ENCODE results near the gene DYNLT5.
"Not testable (repeated sequence)": the region's sequence is repeated elsewhere in the genome, so short reads cannot be mapped to it uniquely, and the experiment has no call there.

DYNLT5 gene

DNA sequence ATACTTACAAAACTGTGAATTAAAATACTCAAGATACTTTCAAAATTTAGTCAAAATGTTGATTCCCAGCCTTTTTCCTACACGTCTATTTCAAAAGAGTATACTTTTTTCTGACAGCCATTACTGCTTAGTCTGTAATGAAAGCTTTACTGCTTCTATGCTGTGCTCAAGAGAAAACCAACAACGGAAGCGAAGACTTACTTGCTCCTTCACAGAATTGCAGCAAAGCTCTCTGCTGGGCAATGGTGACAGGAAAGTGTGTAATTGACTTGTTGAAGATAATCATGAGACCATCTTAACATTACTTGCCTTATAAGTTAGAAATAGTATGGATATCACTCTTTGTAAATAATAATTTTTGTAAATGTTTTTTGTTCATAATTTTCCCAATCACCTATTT lies 1.7 kb upstream of the DYNLT5 start:
- DNase-seq (ENCODE audit: low spot score) = no peak

DNA sequence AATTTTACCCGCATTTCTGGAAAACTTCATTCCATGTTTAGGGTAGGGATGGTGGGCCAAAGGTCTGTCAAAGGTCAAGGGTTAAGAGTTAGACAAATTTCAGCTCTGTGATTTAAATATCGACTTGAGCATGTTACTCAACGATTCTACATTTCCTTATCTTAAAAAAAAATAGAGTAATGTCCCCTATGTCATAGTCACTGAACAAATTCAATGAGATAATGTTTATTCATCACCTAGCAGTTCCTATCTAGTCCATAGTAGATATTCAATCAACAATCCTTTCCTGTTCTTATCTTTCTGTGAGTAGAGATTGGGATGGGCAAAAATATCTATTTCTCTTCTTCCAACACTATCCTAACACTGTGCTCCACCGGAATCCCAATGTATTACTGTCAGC lies 1.1 kb upstream of the DYNLT5 start:
- DNase-seq (ENCODE audit: low spot score) = no peak

DNA sequence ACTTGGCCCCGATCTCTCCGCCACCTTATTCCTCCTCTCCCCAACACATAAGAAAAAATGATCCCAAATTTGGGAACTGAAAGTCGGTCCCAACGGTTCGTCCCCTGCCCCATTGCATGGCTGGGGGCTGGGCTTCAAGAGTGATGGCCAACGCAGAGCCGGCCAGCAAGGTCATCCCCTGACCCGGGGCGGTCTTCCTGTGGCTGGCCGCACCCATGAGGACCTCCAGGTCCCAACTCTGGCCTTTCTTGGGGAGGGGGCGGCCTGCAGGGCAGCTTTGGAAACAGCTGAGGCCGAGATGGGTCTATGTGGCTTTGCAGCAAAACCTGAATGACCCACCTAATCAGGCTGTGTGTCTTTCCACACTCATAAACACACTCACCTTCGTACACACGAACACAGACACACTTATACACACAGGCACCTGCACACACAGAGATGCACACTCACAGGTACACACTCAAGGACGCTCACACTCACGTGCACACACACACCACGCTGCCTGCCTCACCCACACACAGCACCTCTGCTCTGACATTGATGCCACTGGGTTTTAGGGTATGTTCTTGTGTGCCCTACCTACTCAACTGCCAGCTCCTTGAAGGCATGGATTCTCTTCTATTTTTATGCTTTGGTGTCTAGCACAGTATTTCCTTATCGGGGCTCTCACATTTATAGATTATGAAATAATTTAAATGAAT lies 562 bp downstream of the DYNLT5 start:
- DNase-seq (ENCODE audit: low spot score) = no peak

DNA sequence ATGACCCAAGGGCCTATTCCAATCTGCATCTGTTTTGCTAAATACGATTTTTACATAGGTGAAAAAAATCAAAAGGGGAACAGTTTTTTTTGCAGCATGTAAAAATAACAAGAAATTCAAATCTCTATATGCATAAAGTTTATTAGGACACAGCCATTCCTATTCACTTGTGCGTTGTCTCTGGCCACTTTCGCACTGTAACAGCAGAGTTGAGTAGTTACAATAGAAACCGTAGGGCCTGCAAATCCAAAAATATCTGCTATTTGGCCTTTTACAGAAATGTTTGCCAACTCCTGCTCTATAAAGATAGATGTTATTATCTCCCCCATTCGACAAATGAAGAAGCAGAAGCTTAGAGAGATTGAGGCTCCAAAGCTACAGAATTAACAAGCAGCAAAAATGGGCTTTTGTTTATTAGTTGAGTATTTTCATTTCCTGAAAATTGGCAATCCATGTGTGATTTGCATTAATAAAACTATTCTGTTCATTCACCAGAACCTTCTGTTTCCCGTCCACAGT lies 5.5 kb downstream of the DYNLT5 start:
- DNase-seq (ENCODE audit: low spot score) = no peak

DNA sequence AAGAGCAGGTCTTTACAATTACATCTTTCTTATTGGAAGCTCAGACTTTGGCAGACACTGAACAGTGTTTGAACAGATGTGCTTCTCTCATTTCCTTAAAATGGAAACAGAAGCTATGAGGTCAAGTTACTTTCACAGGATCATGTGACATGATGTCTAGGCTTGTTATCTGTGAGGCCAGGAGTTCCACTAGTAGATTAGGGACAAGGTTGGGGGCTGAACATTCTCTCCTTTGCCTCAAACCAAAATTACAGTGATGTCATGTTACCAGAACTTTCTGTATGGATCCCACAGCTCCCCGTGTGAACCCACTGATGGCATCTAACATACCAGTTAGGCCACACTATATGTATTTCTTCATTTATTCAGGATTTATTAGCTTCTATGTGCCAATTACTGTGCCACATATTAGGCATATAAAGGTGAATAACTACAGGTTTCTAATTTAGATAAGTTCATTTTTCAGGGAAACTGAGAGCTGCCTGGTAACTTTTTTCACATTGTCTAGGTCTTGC lies 6.0 kb downstream of the DYNLT5 start:
- peak; percentile 28 for DNase-seq (ENCODE audit: low spot score)

DNA sequence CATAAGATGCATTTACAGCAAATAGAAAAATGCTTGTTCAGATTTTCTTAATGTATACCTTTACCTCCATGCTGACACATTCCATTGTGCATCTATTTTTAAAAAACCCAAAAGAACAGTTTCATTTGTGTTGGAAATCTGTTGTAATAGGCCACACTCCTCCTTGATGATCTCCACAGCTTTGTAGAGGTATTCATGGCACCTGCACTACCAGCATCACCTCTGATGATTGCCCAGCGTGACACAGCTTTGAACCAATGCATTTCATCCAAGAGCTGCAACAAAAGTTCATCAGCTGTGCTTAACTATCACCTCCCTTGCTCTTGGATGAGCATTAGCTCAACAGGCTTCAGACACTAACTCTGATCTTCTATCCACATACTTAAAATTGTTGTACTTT lies 8.2 kb downstream of the DYNLT5 start:
- no peak for DNase-seq (ENCODE audit: low spot score)

DNA sequence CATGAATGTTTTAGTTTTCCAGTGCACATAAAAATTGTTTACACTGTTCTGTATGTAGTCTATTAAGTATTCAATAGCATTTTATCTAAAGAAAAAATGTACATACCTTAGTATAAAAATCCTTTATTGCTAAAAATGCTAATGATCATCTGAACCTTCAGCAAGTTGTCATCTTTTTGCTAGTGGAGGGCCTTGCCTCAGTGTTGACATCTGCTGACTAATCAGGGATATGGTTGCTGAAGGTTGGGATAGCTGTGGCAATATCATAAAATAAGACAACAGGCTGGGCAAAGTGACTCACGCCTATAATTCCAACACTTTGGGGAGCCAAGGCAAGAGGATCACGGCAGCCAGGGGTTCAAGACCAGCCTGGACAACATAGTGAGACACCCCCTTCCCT lies 9.0 kb downstream of the DYNLT5 start:
- DNase-seq (ENCODE audit: low spot score) = no peak

DNA sequence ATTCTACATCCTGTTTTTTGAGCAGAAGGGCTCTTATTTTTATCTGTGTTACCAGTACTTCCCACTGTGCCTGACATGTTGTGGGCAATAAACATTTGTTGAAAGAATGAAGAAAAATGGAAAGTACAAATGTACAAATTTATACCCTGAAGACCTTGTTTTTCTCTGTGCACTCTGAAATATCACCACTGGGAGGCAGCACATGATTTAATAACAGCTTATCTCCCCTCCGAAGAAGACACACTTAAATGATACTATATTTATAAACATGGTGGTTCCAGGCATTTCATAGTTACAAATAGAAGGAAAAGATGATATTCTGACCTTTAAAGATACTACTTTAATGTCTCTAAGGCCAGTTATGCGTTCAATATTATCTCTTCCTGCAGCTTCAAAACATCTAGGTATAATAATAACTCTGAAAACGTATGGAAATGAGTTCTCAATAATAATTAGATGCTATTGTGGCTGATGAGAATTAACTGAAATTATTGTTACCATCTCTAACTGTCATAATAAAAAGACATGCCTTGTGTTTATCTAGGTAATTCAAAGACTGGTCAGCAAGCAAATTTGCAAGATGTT lies 12.8 kb downstream of the DYNLT5 start:
- DNase-seq (ENCODE audit: low spot score) = peak; percentile 37

DNA sequence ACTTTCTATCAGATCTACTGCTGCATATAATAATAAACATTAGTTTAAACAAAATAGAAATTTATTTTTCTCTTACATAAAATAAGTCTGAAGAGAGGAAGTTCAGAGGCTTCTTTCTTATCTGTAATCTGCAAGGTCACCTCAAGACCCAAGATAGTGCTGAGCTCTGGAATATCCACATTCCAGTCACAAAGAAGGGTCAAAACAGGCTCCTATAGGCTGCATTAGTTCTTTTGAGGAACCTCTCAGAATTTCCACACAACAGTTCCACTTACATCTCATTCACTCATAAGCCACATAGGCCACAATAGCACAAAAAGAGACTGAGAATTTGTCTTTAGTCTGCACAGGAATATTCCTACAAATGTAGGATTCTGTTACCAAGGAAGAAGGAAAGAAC lies 15.4 kb downstream of the DYNLT5 start:
- DNase-seq (ENCODE audit: low spot score) = no peak

DNA sequence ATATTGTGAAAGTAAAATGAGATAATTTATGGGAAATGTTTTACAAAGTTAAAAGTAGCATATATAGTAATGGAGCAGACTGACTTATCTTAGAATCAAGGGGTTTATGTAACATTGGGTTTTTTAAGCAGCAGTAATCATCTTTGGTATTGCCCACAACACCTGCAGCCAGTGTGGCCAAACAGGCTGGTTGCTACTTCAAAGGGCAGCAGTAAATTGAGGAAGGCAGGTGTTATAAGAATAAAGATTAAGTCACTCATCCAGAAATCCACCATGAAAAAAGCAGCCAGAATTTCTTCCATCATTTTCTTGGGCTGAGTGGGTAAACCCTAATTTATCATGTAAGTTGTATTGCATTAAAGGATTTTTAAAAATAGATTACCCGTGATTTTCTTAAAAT lies 16.7 kb downstream of the DYNLT5 start:
- no peak for DNase-seq (ENCODE audit: low spot score)

DNA sequence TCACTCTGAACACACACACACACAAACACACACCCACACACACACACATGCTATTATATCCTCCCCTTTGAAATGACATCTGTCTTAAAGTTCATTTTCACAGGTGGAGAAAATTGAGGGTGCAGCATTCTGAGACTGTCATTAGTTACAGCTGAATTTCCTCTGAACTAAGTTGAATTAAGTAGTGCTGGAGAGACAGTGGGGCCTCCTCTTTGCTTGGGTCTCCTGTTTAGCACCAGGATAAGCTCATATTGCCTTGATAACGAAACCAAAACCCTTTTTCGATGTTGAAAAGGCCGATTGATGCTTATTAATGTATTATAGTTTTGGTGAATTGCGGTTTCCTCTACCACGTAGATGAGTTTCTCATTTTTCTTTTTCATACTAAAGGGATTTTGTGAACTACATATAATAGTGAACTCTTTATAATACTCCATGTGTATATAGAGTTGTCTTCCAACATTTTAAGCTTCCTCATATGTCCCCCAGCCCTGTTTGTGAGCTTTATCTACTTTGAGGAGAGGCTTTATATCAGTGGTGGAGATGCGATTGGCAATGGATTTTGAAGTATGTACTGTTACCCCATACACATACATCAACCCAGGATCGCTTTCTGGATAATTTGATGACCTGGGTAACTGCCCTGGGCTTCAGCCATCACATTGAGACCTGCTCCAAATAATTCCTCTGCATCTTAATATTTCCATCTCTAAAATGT lies 17.4 kb downstream of the DYNLT5 start:
- no peak for DNase-seq (ENCODE audit: low spot score)

DNA sequence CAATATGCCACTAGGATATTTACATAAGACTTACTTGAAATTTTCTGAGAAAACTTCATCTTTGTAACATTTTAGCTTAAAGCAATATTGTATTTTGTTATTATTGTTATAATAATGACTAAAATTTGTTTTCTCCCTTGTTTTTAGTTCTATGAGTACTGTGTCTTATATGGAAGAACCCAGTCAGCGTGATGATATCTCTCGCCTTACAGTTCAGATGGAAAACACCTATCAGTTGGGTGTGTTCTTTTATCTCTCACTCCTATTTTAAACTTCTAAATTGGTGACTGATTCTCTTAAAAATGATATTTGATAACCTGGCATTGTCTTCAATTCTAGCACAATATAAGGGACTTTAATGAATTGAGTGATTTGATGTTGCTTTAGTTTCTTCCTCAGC lies 18.0 kb downstream of the DYNLT5 start:
- DNase-seq (ENCODE audit: low spot score) = no peak

DNA sequence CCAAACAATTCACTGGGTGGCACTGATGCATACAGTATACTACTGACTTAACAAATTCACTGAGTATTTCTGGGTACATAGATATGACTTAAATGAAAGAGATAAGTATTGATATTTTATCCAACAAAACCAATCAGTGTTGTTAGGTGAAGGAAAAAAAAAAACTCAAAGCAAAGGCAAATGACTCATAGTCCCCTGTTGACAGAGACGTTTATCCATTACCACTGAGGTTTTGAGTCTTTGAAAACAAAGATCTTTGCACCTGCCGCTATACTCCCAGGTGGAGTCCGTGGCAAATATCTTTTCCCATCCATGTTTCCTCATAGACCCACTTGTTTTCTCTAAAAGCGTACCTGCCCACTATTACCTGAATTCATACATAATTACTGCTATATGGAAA lies 18.4 kb downstream of the DYNLT5 start:
- DNase-seq (ENCODE audit: low spot score) = no peak

DNA sequence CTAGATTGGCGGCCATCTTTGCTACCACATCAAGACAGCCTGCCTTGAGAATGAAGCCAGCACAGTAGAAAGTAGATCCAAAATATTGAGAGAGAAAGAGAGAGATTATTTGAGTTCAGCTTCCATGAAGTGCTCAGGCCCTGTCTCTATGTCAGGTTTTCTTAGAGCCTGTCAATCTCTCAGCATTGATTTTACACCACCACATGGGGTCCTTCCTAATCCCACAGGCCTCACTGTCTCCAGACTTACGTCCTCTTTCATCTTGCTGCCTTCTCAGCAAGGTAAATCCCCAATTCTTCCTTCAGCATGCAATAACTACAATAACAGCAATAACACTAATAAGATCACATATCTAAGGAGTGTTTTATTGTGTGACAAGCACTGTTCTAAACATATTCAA lies 21.0 kb downstream of the DYNLT5 start:
- no peak for DNase-seq (ENCODE audit: low spot score)

DNA sequence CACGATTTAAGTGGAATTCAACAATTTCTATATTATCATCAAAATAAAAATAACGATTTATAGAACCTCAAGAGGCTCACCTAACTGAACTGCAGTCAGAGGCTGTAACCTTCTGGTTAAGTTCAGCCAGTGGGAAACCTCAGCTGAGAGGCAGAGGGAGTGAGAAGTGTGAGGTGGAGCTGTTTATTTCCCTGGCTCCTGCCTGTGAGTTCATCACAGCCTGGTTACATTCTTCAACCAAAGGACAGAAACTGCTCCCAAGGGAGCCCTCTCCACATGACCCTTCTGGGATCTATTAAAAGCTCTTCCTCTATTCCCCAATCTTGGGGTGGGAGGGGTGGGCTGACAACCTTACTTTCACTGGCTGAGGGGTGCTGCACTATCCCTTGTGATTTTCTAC lies 22.2 kb downstream of the DYNLT5 start:
- DNase-seq (ENCODE audit: low spot score) = no peak

DNA sequence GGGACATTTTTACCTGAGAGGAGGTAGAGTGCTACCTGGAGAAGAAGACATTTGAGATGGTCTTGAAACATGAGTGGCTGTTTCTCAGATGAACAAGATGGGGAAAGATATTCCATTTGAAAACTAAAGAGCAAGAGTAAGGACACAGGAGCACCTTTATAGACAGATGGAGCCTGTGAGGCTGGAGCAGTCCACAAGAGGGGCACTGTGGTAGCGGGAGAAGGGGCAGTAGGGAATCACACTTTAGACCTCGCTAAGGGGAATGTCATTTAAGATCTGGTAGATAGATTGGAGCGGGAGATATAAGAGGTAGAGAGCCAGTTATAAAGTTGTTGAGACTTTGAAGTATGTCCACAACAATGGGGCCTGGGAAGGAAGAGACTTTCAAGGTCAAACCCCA lies 23.4 kb downstream of the DYNLT5 start:
- DNase-seq (ENCODE audit: low spot score) = no peak

DNA sequence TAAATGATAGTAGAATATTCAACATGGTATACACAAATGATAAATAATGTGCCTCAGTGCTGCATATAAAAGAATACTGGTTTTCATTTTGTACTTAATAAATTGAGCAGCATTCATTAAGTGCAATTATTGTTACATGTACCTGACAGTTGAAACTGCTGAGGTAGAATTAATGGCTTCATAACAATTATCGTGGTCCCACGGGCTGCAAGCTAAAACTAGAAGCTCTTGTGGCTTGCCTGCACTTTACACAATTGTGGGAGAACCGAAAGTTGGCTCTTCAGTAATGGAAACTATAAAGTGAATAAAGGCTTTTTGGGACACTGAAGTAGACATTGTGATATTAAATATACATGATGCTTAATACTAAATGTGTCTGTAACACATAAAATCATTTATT lies 25.6 kb downstream of the DYNLT5 start:
- DNase-seq (ENCODE audit: low spot score) = no peak

DNA sequence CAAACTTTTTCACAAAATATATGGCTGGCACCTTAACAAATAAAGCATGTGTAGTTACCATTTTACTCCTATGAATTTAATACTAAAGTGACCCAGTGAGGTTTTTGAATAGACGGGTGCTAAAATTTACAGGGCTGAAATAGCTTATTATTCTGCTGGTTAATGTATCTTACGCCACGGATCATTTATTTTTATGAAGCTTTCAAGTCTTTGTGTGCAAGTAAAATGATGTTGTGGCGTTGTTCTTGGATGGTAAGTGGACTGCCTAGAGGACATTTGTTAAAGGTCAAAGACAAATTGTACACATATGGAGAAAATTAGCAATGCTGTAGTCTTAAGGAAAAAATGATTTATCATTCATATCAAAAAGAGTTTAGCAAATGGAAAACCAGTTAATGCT lies 26.0 kb downstream of the DYNLT5 start:
- no peak for DNase-seq (ENCODE audit: low spot score)

DNA sequence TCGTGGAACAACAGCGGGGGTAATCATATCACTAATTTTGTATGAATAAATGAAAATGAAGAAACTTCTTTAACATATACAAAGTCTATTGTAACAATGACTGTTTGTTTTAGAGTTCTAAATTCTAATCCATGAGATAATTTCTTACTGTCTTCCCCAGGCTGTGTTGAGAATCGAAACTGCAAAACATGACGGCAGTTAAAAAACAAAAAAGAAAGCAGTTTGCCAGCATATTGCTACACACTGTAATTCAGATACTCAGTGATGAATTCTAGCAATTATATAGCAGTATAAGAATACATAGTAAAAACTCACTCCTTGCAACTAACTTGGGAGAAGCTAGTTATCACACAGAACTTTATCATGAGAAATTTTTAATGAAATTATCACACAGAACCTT lies 26.7 kb downstream of the DYNLT5 start:
- DNase-seq (ENCODE audit: low spot score) = no peak

DNA sequence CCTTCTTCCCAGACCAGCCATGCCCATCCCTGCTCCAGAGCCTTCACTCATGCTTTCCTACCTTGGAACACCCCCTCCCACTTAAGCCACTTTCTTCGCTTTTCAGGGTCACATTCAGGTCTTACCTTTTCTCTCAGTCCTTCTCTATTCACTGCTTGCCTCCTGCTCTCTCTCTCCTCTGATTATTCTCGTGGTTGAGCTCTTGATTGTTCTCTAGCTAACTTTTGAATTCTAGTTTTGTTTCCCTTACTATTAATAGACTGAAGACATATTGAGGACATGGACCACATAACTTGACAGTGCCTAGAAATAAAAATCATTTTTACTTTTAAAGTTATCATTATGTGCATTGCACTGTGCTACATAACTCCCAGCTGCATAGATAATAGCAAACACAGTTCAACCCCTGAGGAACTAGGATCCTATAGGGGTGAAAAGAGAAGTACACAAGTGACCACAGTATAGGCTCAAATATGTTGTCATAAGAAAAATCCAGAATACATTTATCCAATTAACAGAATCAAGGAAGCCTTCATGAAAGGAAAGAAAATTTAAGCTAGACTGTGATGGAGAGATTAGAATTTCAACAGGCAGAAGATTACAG lies 27.3 kb downstream of the DYNLT5 start:
- DNase-seq (ENCODE audit: low spot score) = no peak

DNA sequence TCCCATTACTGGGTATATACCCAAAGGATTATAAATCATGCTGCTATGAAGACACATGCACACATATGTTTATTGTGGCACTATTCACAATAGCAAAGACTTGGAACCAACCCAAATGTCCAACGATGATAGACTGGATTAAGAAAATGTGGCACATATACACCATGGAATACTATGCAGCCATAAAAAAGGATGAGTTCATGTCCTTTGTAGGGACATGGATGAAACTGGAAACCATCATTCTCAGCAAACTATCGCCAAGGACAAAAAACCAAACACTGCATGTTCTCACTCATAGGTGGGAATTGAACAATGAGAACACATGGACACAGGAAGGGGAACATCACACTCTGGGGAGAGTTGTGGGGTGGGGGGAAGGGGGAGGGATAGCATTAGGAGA lies 33.5 kb downstream of the DYNLT5 start:
- not testable (repeated sequence) for DNase-seq (ENCODE audit: low spot score)

DNA sequence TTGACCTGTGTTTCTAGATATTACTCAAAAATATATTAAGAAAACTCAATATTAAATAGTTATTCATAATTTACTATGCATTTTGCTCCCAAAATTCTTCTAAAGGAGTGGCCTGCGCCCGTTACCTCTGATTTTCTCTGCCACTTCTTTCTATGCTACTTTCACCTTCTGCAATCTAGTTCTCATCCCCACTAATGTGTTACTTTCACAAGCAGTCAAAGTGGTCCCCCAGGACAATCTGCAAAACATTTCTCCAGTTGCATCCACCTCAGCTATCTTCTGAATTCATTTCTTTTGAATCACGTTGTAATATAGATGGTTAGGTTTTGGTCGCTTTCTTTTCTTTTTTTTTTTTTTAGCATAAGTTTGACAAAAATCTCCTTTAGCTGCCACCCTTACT lies 35.4 kb downstream of the DYNLT5 start:
- DNase-seq (ENCODE audit: low spot score) = no peak

Measured in globus pallidus (tissue), 1 donor.